Thymus (tissue), 11 donors: Measurements from ENCODE around the gene COQ8A. TPM values are rescaled to one million over a fixed set of nuclear protein-coding genes. Genes with fewer than 3 reads are reported as not detected.
A peak's percentile ranks its signal among the peaks of the same experiment; 100 is the strongest.

Source experiments
- DNase-seq, 9 donors: peaks; one replicate each; pipeline ENCODE4 v3.0.0-alpha.2; 2013; ENCODE audit warnings: low spot score in 9 of 9, low read depth in 6 of 9, missing footprints in 1 of 9
- H3K27ac ChIP-seq, 2 donors: one replicate each; pipeline ENCODE4 v1.5.1; 2013; ENCODE audit warnings: control low read depth in 1 of 2, low read depth in 1 of 2, low read length in 1 of 2, mild to moderate bottlenecking in 1 of 2, moderate library complexity in 1 of 2
- H3K27me3 ChIP-seq, 2 donors: one replicate each; pipeline ENCODE4 v1.5.1; 2013; ENCODE audit warnings: low read length in 1 of 2; ENCODE audit not compliant: control insufficient read depth in 2 of 2, insufficient read depth in 1 of 2
- H3K36me3 ChIP-seq, 2 donors: one replicate each; pipeline ENCODE4 v1.5.1; 2013; ENCODE audit warnings: low read length in 1 of 2, mild to moderate bottlenecking in 1 of 2, moderate library complexity in 1 of 2; ENCODE audit not compliant: control insufficient read depth in 2 of 2, insufficient read depth in 2 of 2
- H3K4me1 ChIP-seq, 2 donors: one replicate each; pipeline ENCODE4 v1.5.1; 2013; ENCODE audit warnings: low read length in 2 of 2; ENCODE audit not compliant: control insufficient read depth in 2 of 2, insufficient read depth in 2 of 2
- H3K4me3 ChIP-seq, 2 donors: one replicate each; pipeline ENCODE4 v1.5.1; 2013; ENCODE audit warnings: low read length in 2 of 2, control low read depth in 1 of 2, mild to moderate bottlenecking in 1 of 2
- H3K9me3 ChIP-seq, 2 donors: one replicate each; pipeline ENCODE4 v1.5.1; 2013; ENCODE audit warnings: low read length in 1 of 2, mild to moderate bottlenecking in 1 of 2; ENCODE audit not compliant: control insufficient read depth in 2 of 2, insufficient read depth in 1 of 2
- WGBS: extraction: QIAGEN DNeasy Blood & Tissue Kit; methylation state at CpG from one replicate; pipeline ENCODE4 v1.1.7; 2013; 5-methylcytosine and 5-hydroxymethylcytosine counted together
- polyA plus RNA-seq: library from polyadenylated mRNA; stranded (reverse); fragments of 200-250 nt; gene quantifications from one replicate; pipeline ENCODE4 v1.2.3, GENCODE V29; 2013
- total RNA-seq: library from RNA; stranded (reverse); fragments of 120-200 nt; gene quantifications from one replicate; pipeline ENCODE4 v1.2.4, GENCODE V29; 2013
- donor health status: healthy.

The COQ8A gene
- total and polyA plus RNA-seq, 2 donors, result 16.8 to 47.1 TPM

DNA sequence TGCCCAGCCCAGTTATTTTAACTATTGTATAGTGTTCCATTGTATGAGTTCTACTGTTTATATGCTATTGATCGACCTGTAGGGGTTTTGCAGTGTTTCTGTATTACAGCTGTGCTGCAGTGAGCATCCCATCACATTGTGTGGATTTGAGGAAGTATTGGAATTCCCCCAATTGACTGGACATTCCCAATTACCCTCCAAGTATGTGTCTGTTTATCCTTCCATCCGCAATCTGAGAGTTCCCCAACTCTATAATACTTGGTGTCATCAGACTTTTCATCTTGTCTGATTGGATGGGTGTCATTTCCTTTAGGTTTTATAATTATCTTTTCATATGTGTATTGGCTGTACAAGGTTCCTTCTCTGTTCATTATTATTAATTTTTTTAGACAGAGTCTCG is 41.8 kb upstream of the COQ8A start:
- Histone ChIP-seq H3K4me1 (no peaks in the 10 kb centered on the region), H3K27me3 (no peaks in the 10 kb centered on the region), H3K9me3 (no peaks in the 10 kb centered on the region), H3K27ac (no peak overlapping the region), H3K36me3 (no peaks in the 10 kb centered on the region), H3K4me3 (no peak overlapping the region)
- DNase-seq, result no peak
- 97% methylated on average over 3 of the region's 3 CpGs for WGBS

DNA sequence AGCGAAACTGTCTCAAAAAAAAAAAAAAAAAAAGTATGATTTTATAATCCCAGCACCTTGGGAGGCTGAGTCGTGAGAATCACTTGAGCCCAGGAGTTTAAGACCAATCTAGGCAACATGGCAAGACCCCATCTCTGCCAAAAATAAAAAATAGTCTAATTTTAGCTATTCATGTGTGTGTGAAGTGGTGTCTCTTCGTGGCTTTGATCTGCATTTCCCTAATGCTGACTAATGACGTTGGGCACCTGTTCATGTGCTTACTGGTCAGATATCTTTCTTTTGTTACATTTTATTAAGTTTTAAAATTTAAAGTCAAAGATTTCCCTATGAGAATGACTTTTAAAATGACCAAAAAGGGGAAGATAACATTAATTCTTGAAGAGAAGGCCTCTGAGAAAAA is 38.7 kb upstream of the COQ8A start:
- no peak overlapping the region for H3K27ac ChIP-seq
- no peaks in the 10 kb centered on the region for H3K9me3 ChIP-seq
- DNase-seq, result no peak
- H3K36me3 ChIP-seq, result no peaks in the 10 kb centered on the region
- no peak overlapping the region for H3K4me3 ChIP-seq
- H3K27me3 ChIP-seq, result no peaks in the 10 kb centered on the region
- peaks cover 0 to 10% of the 10 kb centered on the region in 2 donors for H3K4me1 ChIP-seq
- WGBS, result 41% methylated on average over 4 of the region's 4 CpGs

DNA sequence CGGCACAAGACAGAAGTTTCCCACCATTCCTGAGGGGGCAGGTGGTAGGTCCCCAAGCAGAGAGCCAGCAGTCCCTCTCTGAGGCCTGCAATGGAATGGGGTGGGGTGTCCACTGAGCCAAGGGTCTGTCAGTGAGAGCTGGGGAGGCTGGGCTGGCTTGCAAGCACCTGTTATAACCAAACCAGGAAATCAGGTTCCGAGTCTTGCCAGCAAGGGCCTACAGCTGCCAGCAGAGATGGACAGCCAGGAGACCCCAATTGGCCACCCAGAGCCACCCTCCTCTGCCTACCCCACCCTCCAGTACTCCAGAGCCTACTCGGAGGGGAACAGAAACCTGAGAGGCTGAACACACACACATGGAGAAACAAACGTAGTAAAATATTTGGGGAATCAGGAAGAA is 37.5 kb upstream of the COQ8A start:
- WGBS, result 85% methylated on average over 4 of the region's 4 CpGs

DNA sequence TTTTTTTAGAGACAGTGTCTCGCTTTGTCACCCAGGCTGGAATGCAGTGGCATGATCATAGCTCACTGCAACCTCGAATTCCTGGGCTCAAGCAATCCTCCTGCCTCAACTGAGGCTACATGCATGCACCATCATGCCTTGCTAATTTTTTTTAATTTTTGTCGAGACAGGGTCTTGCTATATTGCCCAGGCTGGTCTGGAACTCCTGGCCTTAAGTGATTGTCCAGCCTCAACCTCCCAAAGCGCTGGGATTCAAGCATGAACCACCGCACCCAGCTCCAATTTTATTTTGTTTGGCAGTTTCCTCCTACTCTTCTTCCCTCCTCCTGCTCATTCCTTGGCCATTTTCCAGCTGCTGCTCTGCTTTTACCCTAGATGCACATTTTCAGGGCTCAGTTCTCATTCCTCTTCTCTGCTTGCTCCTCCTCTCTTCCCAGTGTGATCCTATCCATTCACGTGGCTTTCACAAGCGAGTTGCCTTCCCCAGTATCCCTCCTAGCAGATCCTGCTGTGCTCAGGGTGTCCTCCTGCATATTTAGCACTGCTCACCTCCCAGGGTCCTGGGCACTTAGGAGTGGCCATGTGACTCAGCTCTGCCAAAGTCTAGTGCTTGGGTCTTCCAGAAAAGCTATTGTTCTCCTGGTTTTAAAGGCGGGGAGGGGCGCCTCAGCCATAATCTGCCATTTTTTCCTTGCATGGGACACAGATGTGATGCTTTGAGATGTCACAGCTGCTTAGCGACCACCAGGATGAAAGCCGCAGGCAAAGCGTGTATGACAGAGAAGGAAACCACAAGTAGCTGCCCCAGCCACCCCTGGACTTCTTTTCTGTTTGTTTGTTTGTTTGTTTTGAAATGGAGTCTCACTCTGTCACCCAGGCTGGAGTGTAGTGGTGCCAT is 36.0 kb upstream of the COQ8A start:
- DNase-seq, result peak in 1 of 9 donors; percentile 16
- Histone ChIP-seq H3K27ac (no peak overlapping the region), H3K4me1 (peaks cover 0 to 10% of the 10 kb centered on the region in 2 donors), H3K27me3 (no peaks in the 10 kb centered on the region), H3K4me3 (no peak overlapping the region), H3K9me3 (no peaks in the 10 kb centered on the region), H3K36me3 (no peaks in the 10 kb centered on the region)
- WGBS, result 84% methylated on average over 12 of the region's 12 CpGs

More for the DNA sequence above, 37.5 kb upstream of the COQ8A start:
- Histone ChIP-seq H3K36me3 (no peaks in the 10 kb centered on the region), H3K27me3 (no peaks in the 10 kb centered on the region), H3K4me1 (peaks cover 0 to 10% of the 10 kb centered on the region in 2 donors), H3K9me3 (no peaks in the 10 kb centered on the region), H3K27ac (no peak overlapping the region), H3K4me3 (no peak overlapping the region)
- no peak for DNase-seq

DNA sequence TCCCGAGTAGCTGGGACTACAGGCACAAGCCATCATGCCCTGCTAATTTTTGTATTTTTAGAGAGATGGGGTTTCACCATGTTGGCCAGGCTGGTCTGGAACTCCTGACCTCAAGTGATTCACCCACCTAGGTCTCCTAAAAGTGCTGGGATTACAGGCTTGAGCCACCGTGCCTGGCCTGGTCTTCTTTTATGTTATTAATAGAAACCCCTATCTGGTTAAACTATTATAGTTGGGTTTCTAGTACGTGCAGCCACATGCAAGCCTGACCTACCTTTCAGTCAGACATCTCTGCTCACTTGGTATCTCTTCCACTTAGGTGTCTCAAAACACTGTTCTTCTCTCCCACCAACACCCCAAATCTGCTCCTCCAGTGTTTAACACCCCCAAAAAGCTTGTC is 35.3 kb upstream of the COQ8A start:
- no peak overlapping the region for H3K4me3 ChIP-seq
- no peaks in the 10 kb centered on the region for H3K27me3 ChIP-seq
- no peaks in the 10 kb centered on the region for H3K9me3 ChIP-seq
- H3K36me3 ChIP-seq, result no peaks in the 10 kb centered on the region
- H3K4me1 ChIP-seq, result peaks cover 0 to 10% of the 10 kb centered on the region in 2 donors
- 82% methylated on average over 3 of the region's 3 CpGs for WGBS
- no peak overlapping the region for H3K27ac ChIP-seq
- DNase-seq, result no peak

DNA sequence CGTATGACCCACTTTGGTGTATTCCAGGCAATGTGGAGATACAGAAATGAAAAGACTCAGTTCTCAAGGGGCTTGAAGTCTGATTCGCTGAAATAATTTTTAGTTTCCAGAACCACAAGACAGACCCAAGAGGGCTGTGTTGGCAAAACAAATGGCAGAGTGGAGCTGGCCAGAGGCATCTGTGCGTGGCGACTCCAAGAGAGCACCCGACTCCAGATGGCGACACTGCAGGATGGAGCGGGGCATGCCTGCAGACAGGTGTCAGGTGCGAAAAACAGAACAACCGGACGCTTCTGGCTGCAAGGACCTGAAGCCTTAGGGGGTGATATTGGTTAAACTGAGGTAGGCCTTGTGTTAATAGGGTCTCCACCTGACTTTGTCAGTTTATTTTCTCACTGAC is 31.7 kb upstream of the COQ8A start:
- no peaks in the 10 kb centered on the region for H3K9me3 ChIP-seq
- no peak for DNase-seq
- peaks cover 0 to 10% of the 10 kb centered on the region in 2 donors for H3K4me1 ChIP-seq
- 97% methylated on average over 10 of the region's 10 CpGs for WGBS
- H3K36me3 ChIP-seq, result no peaks in the 10 kb centered on the region
- H3K27ac ChIP-seq, result no peak overlapping the region
- no peaks in the 10 kb centered on the region for H3K27me3 ChIP-seq
- no peak overlapping the region for H3K4me3 ChIP-seq

DNA sequence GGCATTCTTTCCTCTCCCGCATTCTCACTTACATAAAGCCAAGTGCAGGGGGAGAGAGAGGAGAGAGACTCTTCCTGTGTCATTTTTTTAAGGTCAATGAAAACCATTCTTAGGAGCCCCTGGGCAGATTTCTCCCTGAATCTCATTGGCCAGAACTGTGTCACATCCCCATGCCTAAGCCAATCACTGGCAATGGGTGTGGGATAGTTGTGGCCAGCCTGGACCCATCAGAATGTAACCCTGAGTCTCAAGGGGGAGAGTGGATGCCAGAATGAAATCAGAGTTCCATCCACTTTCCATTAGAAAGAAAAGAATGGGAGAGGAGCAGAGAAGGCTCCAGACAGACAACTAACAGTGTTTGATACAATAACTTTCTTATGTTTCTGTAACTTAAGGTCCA is 31.2 kb upstream of the COQ8A start:
- Histone ChIP-seq H3K36me3 (no peaks in the 10 kb centered on the region), H3K4me1 (peaks cover 0 to 9% of the 10 kb centered on the region in 2 donors), H3K4me3 (no peak overlapping the region), H3K9me3 (no peaks in the 10 kb centered on the region), H3K27ac (no peak overlapping the region), H3K27me3 (no peaks in the 10 kb centered on the region)
- 57% methylated on average over 1 of the region's 1 CpG for WGBS
- DNase-seq, result no peak

DNA sequence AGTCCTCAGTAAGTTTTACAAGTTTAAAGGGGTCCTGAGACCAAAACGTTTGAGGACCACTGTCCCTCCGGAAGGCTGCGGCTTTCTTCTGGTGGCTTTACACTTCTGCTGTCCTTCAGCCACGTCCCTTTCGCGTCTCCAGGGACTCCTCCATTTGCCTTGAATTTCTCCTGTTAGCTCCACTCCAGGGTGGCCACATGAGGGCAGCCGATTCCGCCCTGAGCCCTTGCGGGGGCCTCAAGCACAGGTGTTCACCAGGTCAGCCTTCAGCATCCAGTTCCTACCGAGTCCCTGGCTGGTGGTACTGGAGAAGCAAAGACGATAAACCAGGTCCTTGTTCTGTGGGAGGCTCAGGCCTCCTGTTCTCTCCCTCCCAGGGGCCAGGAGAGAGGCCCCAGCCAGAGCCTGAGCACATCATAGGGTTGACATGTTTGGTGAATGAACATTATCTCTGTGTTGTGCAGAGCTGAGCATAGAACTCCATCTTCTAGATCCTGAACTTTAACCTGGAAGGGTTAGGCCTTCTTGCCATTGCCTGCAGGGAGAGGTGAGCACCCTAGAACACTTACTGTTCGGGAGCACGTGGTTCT is 27.4 kb upstream of the COQ8A start:
- peak in 7 of 9 donors; percentile 4 to 62 (median 23) for DNase-seq
- Histone ChIP-seq H3K36me3 (no peaks in the 10 kb centered on the region), H3K27ac (no peak overlapping the region), H3K4me3 (no peak overlapping the region), H3K4me1 (no peaks in the 10 kb centered on the region), H3K27me3 (no peaks in the 10 kb centered on the region), H3K9me3 (no peaks in the 10 kb centered on the region)
- 42% methylated on average over 13 of the region's 13 CpGs for WGBS

DNA sequence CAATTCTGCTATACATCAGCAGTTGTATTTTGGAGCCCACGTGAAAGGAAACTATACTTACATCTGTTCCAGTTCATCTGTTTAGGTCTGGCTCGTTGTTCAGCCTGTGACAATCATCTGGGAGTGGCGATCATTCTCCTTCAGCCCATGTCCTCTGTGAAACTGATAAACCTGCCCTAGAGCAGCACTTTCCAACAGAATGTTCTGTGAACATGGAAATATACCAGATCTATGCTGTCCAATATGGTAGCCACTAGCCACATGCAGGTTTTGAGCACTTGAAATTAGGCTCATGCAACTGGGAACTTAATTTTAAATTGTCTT is 24.5 kb upstream of the COQ8A start:
- Histone ChIP-seq H3K27me3 (no peaks in the 10 kb centered on the region), H3K36me3 (no peaks in the 10 kb centered on the region), H3K4me3 (no peak overlapping the region), H3K9me3 (no peaks in the 10 kb centered on the region), H3K4me1 (no peaks in the 10 kb centered on the region), H3K27ac (no peak overlapping the region)
- whole genome bisulfite sequencing, result 60% methylated on average over 3 of the region's 3 CpGs
- DNase-seq, result no peak
